Hematopoietic multipotent progenitor cell treated with erythropoietin and hydrocortisone succinate and interleukin-3 and kit ligand, for 4 days (in vitro differentiated cells): Measurements from ENCODE around the gene AVPR1B.

Experiments
- DNase-seq: peaks from one replicate; pipeline ENCODE4 v3.0.0-alpha.2; 2015

The AVPR1B gene

GRCh38 chr1:206117151-206117948, at the start of gene AVPR1B:
Gene AVPR1B (minus strand): TSS chr1:206117388. CDS start chr1:206116890, 498 bp downstream.
- DNase-seq, result peak; percentile 72

DNA sequence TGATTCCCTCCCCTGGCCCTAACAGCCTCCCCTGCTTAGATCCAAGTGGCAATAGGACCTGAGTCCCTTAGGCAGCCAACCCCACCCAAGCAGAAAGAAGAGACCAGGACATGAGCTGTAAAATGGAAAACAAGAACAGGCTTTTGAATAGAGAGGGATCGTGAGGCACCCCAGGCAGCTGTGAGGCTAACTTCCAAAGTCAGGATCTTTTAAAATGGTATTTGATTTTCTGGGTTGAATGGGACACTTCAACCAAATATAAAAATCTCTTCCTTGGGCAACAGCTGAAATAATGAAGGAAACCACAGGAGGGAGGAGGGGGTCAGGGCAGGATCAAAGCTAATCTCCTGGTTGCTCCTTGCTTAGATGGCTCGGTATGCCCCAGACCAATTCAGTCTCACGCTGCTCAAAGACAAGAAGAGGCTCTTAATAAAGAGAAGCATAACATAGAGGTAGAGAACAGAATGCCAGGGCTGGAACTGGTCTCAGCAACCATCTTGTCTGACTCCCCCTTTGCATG, 28.6 kb upstream of the AVPR1B start:
- no peak for DNase-seq

GRCh38 chr1:206144605-206145004, 27.4 kb upstream of the AVPR1B start:
- no peak for DNase-seq

DNA sequence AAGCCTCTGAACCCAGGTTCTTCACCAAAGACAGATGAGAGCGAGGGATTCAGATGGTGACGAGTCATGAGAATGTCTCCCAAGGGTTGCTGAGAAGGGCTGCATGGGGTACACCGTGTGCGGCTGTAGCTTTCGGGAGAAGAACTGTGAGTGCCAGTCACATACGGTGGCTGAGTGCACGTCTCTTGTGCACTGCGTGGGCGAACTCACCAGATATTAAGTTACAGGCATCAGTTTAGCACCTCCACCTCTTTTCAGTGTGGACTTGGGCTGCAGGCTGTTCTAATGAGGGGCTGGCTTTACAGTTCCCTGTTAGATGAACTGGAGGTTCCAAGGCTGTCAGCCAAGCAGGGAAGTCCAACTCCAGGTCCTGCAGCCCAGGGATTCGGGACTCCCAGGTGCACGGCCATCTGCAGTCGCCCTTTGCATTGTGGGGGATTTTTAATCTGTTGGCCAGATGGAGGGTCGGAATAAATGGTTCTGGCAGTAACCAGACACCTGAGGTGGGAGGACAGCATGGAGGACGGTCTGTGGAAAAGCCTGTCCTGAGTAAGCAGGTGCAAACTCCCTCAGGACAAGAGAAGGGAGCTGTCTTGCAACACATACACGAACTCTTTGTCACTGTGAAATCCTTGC, 26.5 kb upstream of the AVPR1B start:
- no peak for DNase-seq

DNA sequence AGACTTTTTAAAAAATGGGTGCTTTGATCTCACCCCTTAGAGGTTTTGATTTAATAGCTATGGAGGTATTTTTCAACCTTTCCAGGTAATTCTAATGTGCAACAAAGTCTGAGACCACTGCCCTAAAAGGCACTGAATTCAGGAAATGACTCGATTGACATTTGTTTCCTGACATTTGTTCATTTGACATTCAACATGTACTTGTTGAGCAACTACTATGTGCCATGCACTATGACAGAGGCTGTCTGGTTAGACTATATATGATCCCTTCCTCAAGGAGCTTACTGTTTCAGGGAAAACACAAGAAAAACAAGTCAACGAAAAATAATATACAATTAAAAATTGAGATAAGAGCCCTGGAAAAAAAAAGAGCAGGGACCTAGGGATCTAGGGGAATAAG, 25.6 kb upstream of the AVPR1B start:
- DNase-seq, result no peak

DNA sequence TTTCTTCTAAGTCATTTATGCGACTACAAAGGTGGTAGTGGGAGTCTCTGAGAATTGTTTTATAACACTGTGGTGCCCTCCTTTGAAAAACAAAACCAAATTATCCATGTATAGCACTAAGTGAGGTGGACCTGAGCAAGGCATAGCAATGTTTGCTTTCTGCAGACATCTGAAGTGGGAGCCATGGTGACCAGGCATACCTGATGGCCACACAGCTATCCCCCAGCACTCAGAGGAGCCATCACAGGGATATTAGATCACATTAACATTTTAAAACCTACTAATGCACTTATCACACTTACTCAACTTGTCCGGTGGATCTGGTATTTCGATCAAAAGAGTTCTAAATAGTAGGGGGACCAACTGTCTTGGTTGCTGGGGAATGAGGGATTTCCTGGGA, 24.8 kb upstream of the AVPR1B start:
- no peak for DNase-seq

DNA sequence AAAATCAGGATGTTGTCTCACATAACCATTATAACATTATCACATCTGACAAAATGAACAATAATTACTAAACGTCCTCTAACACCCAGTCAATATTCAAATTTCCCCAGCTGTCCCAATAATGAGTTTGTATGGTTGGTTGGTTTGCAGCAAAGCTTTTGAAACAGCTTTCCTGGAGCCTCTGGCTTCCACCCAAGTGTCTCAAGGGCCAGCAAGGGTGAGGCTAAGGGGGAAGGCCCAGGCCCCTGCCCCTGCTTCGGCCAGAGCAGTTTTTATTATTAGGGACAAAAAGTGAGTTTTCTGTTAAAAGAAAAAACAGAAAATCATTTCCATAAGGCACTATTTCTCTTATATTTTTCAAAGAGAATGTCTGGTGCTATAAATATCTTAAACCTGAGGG, 19.1 kb upstream of the AVPR1B start:
- DNase-seq, result no peak

- DNase-seq, result no peak
Observed at GRCh38 chr1:206135248-206135647, 18.1 kb upstream of the AVPR1B start.

- no peak for DNase-seq
Observed at GRCh38 chr1:206133751-206134415, 16.7 kb upstream of the AVPR1B start.

DNA sequence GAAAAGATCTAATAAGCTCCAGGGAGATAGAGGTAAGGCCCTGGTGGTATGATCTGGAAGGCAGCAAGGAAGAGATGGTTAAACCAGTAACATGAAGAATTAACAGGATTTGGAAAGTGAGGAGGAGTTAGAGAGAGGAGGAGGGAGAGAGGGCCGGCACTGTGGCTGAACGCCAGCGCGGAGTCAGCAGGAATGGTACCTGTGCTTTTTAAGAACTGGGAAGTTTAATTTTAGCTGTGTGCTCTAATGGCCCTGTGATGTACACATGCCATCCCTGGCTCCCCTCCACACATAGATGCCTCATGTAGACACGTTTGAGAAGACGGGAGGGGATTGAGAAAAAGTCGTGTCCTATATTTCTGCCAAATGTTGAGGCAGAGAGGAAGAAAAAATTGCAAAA, 13.8 kb upstream of the AVPR1B start:
- no peak for DNase-seq

DNA sequence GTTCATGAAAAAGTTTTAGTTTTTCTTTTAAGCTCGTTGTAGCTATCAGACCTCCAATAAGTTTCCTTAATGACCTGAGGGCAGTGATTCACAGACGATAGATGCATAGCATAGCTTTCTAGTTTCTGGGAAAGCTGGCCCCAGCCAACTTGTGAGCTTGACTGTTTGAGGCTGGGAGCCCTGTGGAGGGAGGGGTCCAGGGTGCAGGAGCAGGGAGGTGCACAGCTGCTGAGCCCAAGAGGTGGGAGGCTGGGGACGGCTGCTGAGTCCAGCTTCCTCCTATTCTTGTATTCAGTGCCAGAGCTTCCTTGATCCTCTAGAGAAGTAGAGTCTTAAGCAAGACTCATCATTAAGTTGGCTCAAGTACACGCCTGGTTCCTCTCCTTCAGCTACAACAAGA, 11.0 kb upstream of the AVPR1B start:
- DNase-seq, result no peak

DNA sequence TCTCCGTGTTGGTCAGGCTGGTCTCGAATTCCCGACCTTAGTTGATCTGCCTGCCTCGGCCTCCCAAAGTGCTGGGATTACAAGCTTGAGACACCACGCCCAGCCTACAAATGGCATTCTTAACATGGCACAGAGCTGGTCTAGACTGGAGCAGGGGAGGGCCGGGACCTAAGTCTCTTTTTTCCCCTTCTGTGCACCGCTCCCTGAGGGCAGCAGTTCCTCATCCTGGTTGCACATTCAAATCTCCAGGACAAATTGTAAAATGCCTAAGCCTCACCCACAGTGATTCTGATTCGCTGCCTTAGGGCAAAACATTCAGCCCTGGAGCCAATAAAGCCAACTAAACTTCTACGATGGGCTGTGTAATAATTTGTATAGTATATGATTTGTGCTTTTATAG, 10.1 kb upstream of the AVPR1B start:
- no peak for DNase-seq

GRCh38 chr1:206125346-206125745, 8.2 kb upstream of the AVPR1B start:
- DNase-seq, result no peak

GRCh38 chr1:206122686-206123085, 5.5 kb upstream of the AVPR1B start:
- DNase-seq, result no peak

GRCh38 chr1:206121269-206121668, 4.1 kb upstream of the AVPR1B start:
- DNase-seq, result no peak

GRCh38 chr1:206120406-206120805, 3.2 kb upstream of the AVPR1B start:
- DNase-seq, result no peak

DNA sequence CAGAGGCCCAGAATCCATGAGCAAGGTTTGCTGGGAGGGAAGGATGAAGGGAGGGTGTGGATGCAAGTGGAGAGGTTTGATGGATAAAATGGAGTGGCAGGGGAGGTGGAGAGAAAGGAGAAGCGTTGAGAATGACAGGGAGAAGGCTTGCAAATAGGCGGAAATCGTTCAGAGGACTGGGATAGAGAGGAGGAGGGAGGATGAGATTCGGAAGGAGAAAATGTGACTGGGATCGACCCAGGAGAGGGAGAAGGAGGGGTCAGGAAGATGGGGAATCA, 376 bp downstream of the AVPR1B start:
- DNase-seq, result no peak

- DNase-seq, result no peak
Observed at GRCh38 chr1:206116191-206116872, 856 bp downstream of the AVPR1B start.

GRCh38 chr1:206115791-206116190, 1.4 kb downstream of the AVPR1B start:
- no peak for DNase-seq

- DNase-seq, result peak; percentile 82
Observed at GRCh38 chr1:206114692-206115640, 2.2 kb downstream of the AVPR1B start.

- DNase-seq, result no peak
Observed at GRCh38 chr1:206112600-206113301, 4.4 kb downstream of the AVPR1B start.
